GM19463 (cell line): ENCODE data around the gene LGR5.

Experiments
- ATAC-seq: cut with Tn5 transposase; IDR thresholded peaks from one replicate; pipeline ENCODE4 v1.9.1; 2021; ENCODE audit warnings: mild to moderate bottlenecking, moderate library complexity; ENCODE audit not compliant: unreplicated experiment

Gene LGR5

DNA sequence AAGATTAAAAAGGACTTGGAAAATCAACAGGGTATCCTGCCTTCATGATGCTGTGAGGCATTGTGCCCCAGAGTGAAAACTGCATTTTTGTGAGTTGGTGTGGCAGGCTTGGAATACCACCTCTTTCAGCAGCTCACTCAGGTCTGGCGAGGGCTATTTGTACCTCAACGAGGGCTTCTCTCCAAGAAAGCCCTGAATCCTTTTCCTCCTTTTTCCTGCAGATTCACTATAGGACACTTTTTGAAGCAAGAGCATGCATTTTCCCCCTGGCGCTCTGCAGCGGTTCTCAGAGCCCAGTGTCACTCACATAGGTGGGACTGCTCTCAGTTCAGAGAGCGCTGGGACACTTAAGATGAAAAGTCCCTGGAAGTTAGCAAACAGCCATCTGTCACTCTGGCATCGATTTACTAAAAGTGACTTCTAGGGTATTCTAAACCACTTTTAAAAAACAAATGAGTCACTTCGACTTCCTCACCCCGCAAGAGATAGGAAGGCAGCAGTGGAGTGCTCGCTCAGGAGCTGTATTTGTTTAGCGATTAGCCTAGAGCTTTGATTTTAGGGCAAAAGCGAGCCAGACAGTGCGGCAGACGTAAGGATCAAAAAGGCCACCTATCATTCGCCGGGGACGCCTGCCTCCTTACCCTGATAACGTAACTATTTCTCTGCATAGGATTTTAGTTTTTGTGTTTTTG lies 782 bp upstream of the LGR5 start:
- ATAC-seq, result no peak

DNA sequence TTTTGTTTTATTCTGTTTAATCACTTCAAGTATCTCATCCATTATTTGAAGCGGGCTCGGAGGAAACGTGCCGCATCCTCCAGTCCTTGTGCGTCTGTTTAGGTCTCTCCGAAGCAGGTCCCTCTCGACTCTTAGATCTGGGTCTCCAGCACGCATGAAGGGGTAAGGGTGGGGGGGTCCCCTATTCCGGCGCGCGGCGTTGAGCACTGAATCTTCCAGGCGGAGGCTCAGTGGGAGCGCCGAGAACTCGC lies 311 bp upstream of the LGR5 start:
- no peak for ATAC-seq

DNA sequence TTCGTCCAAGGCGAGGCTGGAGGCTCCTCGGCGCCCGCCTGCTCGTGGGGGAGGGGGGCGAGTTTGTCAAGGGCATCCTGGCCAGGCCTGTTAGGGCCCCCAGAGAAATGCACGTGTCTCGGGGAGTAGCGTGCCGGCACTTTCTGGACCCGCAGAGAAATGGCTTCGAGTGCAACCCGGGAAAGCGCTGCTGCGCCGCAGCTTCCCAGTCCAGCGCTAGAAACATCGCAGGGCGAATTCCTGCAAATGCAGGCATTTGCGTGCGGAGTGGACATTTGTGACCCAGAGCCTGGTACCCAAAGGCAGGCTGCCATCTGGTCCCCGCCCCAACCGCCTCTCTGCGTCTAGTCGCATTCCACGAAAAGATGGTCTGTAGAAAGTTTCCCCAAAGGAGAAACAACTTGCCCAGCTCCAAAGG lies 756 bp downstream of the LGR5 start:
- no peak for ATAC-seq

DNA sequence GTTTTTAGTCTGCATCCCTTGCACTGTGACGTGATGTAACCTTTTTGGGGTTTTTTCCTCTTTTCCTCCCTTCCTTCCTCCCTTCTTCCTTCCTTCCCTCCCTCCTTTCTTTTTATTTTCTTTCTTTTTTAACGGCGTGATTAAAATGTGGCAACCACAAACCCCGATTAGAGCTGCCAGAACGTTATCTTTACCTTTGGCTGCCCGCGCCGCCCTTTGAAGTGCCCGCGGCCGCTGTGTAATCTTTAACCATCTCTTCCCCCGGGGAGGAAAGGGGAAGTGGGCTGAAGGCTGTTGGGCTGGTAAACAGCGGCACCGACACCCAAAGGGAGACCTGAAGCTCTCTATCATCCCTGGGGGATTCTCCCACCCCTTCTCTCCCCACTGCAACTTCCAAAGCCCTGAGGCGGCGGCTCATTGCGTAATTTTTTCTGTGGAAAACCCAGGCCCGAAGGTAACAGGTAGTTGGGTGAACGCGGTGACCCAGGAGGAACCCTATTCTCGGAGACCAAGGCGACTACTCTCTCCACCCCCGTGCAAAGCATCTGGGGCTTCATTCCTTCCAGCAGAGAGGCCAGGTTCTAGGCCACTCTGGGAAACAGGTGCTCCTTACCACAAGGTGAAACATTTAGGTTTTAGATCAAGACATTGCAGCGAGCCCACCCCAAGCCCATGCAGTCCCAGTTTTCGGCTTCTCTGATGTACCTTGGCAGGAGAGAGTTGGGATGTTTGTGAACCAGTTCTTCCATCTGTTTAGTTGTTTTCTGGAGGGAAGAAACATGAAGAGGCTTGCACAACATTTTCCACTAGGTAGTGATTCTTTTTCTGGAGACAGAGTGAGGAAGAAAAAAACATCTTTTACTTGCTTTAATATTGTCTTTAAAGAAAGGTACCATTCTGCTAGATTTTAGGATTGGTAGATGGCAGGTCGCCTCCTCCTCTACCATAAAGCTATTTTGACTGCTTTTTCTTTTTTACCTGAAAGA lies 1.5 kb downstream of the LGR5 start:
- peak; percentile 84 for ATAC-seq

DNA sequence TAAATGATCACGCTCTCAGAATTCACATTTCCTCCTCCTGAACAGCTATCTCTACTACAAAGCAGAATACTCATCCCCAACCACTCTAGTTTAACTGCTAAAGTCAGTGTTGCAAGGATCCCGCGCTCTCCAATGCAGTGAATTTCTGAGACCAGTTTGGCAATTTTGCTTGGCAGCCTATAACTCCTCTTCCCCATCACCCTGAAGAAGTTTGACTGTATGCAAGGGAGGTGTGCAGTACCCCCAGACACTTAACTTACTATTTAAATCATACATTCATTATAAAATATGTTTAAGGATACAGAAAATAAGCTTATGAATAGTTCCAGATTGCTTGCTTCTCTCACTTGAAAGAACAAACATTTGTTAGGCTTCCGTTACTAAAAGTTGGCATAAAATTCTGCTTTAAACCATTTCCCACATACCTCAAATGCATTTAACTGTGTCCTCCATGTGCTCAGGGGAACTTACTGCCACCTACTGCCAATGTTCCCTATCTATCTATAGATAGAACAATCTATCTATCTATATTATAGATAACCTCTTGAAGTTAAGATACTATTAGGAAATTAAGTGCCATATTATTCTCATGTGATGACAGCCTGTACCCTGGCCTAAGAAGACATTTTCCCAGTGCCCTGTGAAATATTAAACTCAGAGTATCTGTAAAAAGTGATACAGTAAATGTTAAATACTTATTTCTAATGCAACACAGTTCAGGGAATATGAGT lies 2.4 kb downstream of the LGR5 start:
- no peak for ATAC-seq

DNA sequence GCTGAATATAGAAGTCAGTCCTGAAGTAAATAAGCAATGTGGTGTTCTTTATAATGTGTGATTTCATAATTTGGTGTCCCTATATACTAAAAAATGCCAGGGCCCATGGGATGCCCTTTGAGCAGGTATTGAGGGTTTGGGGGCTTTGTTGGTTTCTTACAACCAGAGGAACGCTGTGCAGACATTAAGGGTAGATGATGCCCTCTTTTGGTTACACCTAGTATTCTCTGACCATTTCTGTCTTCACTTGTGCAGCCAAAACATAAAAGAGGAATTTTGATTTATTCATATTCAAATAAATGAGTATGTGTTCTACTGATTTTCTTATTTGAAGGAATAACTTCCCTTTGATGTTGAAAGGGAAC lies 3.0 kb downstream of the LGR5 start:
- ATAC-seq, result no peak

DNA sequence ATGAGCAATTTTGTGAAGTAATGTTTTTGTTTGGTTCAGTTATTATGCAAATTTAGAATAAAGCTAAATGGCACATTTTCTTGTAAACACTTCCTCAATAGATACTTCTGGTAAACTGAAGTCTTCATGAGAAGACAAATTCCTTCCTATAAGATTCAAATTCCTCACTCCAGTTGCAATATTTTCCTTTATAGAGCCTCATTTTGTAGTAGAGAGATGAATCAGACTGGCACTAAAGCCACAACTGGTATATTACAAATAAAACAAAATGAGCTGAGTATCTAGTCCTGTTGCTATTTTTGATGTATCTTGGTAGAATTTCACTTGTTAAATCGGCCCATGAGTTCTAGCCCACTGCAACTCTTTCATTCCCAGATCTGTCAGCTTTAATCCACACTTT lies 5.5 kb downstream of the LGR5 start:
- ATAC-seq, result no peak

DNA sequence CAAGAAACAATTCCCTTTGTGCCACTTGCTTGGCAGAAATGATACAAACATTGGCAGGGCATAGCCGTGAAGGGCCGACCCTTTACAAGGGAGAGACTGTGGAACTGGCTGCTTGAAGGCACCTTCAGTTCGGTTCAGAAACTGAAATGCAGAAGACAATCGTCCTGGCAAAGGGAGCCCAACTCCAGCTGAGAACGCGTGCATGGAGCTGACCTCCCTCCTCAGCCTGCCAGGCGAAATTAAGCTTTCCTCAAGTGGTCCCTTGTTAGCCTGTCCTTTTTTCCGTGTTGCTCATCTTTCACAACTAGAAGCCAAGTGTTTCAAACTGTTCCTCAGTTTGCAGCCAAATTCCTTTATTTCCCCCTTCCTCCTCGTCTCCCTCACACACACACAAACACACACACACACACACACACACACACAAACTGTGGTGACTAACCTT lies 8.1 kb downstream of the LGR5 start:
- ATAC-seq, result no peak

DNA sequence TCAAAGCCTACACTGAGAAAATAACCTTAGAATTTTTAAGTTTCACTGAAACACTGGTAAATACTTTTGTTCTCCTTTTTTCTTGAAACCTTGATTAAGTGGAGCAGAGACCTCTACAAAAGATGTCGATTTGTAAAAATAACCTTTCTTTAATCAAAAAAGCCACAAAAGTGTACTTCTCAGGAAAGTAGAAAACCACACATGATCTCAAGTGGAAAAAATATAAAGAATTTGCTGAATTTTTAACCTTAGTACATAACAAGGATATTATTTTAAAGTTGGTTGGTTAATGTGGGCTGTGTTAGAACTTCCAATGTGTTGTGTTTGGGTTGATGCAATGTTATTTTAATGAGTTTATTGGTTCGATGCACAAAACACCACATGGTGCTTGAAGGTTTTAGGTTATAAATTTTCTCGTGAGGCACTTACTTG lies 8.6 kb downstream of the LGR5 start:
- no peak for ATAC-seq

DNA sequence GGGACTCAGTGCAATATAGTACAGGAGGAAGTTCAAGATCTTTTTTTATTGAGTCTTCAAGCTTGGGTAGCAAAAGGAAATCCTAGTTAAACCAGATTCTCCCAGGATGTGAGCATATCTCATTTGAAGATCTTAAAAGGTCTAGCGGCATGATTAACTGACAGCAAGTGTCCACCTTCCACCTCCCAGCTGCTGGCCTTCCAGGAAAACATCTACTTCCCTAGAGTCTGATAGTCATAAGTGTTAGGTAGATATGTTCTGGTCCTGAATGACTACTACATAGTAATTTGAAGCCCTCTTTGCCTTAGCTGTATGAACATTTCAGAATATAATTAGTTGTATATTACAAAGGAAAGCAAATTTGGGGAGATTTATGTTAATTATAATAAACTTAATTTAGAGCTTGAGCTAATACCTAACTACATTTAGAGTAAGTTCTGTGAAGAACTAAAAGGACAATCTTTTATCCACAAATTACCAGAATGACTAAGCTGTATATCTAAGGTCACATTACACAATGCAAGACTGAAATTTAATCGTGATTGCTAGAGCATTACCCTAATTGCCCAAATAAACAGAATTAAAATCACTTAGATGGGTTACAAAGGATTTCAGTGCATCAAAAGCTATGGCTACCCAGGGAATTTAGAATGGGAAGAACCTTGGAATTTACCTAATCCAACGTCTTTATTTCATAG lies 9.9 kb downstream of the LGR5 start:
- ATAC-seq, result no peak

DNA sequence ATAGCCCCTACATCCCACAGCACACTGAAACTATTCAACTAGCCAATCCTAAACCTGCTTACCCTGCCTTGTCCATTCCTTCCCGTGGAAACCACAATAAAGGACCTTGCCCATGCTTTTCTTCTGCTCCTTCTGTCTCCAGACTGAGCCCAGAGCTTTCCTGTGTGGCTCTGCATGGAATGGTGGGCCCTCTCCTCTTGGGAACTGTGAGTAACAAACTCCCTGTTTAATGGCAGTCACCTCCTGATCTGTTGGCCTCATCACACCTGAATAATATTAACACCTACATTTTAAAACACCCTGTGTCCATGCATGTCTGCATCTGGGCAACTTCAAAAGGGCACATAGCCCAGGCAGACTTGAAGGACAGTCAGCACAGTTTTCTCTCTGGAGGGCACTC lies 12.4 kb downstream of the LGR5 start:
- ATAC-seq, result no peak

DNA sequence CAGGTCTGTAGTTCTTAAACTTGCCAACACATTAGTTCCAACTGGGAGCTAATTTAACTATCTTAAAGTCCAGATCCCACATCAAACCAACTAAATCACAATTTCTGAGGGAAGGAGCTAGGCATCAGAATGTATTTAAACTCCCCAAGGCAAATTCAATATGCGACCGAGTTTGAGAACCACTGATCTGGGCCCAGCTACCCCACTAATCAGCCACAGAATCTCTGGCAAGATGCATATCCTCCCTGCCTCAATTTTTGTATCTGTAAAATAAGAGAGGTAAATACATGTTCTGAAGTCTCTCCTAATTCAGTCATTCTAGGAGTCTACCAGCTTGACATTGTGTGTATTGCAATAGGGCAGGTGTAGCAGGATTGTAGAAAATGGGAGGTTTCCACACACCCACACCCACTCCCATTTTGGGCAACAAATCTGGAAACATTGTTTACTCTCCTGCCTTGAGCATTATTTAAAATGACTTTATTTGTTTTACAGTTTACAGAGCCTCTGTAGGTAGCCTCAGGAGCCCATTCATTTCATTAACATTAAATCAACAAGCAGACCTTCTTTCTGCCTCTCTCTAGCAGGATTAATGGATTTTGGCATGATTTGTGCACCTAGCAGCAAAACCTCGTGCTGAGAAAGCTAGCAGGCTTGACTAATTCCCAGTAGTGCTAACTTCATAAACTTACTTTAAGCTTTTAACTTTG lies 15.6 kb downstream of the LGR5 start:
- no peak for ATAC-seq

DNA sequence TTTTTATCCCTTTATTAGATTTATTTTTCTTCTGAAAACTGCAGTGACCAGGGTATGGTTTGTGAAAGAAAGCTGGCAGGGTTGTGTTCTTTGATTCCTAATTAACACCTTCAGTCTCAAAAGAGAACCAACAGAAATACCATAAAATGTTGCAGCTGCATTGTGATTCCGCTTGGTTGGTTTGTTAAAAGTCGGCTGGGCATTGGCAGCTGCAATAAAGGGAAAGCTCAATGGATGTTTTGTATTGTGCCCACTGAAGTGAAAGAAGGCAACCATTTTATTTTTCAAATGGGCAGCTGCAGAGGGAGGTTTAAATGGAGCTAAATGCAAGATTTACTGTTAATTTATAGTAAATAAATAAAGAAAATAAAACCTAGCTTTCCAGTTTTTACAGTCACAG lies 16.7 kb downstream of the LGR5 start:
- no peak for ATAC-seq

DNA sequence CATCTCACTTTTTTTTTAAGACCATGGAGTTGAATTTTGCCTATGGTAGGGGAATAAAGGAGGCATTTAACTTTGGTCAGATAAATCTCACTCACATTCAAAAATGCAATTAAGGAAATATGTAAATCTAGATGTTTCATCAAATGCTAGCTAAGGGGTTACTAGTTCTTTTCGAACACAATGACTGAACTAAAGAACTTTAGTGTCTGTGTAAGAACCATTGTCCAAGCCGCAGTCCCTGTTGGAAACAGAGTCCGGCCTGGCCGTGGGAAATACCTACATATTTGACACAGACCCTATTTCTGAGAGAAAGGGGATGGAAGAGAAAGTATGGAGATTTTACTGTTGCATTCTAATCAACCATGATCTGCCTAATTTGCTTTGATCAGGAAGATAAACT lies 17.4 kb downstream of the LGR5 start:
- ATAC-seq, result no peak

DNA sequence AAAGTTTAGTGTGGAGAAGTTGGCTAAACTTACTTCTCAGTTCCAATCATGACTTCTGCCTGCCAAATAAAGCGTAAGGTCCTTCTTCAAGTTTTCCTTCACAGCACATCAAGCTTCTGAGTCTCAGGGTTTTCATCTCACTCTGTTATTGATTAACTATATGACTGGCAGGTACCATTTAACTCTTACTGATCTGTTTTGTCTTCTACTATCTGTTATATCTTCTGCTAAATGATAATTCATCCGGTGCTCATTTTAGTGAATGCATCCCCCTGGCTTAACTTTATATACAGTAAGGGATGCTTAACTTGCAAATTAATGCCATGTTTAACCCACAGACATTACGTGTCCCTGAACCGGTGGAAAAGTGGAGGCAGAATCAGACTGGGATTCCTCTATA lies 20.7 kb downstream of the LGR5 start:
- no peak for ATAC-seq

DNA sequence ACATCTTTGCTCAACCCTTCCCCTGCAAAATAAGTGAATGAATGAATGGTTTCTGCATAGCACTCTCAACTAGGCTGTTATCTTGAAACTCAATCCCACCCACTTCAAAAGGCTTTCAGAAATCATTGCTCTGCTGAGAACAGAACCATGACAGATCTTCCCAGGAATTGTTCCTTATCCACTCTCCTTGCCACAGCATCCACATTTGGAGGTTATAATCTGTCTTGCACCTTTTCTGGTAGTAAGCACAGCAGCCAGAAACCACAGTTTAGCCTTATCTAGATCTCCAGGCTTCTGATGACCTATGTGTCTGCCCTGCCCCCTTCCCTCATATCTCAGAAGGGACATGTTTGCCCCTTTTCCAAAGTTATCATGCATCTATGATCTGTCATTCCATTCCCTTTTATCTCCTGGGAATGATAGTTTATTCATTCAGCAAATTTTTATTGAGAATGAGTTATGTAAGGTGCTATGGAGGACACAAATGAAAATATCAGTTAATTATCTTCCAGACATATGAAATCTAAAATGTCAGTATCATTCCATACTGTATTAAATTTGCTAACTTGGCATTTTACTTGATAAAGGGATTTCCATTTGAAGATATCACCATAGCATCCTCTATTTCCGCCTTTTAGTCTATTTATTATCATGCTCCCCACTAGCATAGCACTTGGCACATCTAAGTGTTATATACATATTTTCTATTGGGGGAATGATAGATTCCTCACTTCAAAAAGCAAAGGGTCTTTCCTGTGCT lies 21.4 kb downstream of the LGR5 start:
- no peak for ATAC-seq

DNA sequence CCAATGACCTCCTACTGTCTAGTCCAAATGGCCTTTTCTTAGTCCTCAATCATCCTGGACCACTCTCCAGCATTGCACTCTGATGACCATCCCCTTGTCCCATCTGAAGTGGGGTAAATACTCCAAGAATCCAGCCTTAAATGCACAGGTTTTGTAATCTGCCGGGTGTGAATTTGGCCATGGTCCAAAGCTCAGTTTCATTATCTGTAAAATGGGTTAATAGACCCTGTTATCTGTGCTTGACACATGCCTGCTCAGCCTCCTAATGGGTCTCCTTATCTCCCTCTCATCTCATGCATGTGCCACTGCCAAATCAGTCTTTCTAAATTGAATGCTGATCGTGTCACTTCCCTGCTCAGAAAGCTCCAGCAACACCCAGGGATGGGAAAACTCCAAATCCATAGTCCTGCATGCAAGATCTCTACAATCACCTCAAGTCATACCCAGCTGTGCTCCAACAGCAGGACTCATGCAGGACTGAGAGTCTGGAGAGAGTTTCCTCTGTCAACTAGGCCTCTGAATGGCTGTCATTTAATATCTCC lies 22.3 kb downstream of the LGR5 start:
- no peak for ATAC-seq

DNA sequence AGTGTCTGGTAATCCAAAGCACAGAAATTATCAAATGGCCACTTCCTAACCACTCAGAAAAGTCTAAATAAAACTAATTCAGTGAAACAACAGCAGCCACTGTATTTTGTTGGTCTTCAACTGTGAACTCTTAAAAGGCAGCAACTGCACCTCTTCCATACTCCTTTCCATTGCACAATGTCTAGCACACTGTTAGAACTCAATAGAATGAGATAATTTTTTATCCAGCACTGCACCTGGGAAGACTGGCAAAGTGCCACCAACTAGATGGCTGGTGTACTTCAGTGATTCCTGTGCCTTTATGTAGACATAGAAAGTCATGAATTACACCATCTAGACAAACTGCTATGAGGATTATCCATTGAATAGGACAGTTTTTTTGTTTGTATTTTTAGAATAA lies 26.2 kb downstream of the LGR5 start:
- ATAC-seq, result no peak

DNA sequence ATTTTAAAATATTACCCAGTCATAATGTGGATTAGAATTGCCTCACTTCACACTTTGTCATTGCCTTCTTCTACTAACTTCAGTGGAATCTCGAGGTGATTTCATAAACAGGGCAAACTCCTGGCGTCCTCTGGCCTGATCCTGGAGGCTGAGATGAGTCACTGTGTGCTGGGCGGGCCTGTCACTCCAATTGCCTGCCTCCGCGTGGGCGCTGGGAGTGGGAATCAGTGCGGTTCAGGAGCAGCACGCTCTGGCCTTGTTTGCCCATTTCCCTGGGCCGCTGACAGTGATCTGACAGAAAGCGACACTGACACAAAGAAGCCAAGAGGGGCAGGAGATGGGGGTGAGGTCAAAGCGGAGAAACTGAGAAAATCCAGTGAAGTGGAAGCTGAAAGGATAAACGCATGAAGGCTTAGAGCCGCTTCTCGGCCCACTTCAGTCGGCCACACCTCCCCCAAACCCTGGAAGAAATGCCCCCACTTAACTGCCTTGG lies 29.7 kb downstream of the LGR5 start:
- no peak for ATAC-seq
